Gastrocnemius medialis (tissue), 4 donors: ENCODE data around the gene MANSC4. TPM values are rescaled to one million over a fixed set of nuclear protein-coding genes. Genes with fewer than 3 reads are reported as not detected.

ENCODE experiments used
- ATAC-seq, 2 donors: fragments of 150-250 bp; one replicate each; pipeline ENCODE4 v1.9.1; 2016
- DNase-seq, 2 donors: peaks; one replicate each; pipeline ENCODE4 v3.0.0-alpha.2; 2019
- H3K27ac ChIP-seq, 4 donors: fragments of 200-600 bp; sonication (generic); 1 replicate in 1 of 4; 2 replicates in 3 of 4; pipeline ENCODE4 v1.5.1; 2016 to 2018; ENCODE audit warnings: mild to moderate bottlenecking in 2 of 4, moderate library complexity in 1 of 4
- H3K27me3 ChIP-seq, 3 donors: fragments of 200-600 bp; sonication (generic) in 2 of 3; 1 replicate in 1 of 3; 2 replicates in 2 of 3; pipeline versions ENCODE4 v1.5.1 to v1.6.0; 2016 to 2019; ENCODE audit warnings: mild to moderate bottlenecking in 1 of 3, moderate library complexity in 1 of 3
- H3K36me3 ChIP-seq, 2 donors: fragments of 200-600 bp; sonication (generic) in 1 of 2; one replicate each; pipeline ENCODE4 v1.5.1; 2017 to 2018
- H3K4me1 ChIP-seq, 2 donors: fragments of 200-600 bp; sonication (generic) in 1 of 2; one replicate each; pipeline ENCODE4 v1.5.1; 2016 to 2017; ENCODE audit warnings: mild to moderate bottlenecking in 2 of 2
- H3K4me3 ChIP-seq, 4 donors: fragments of 200-600 bp; sonication (generic) in 3 of 4; 1 replicate in 1 of 4; 2 replicates in 3 of 4; pipeline ENCODE4 v1.5.1; 2016 to 2019; ENCODE audit warnings: mild to moderate bottlenecking in 2 of 4
- H3K9me3 ChIP-seq, 3 donors: fragments of 200-600 bp; sonication (generic) in 2 of 3; 1 replicate in 1 of 3; 2 replicates in 2 of 3; pipeline ENCODE4 v1.5.1; 2016 to 2019
- POLR2A ChIP-seq, 2 donors: fragments of 450-650 bp; IDR thresholded peaks; one replicate each; pipeline ENCODE4 v1.6.1; 2017; ENCODE audit warnings: antibody characterized with exemption in 2 of 2, mild to moderate bottlenecking in 2 of 2, moderate library complexity in 2 of 2
- in situ Hi-C, 4 donors: fragments of 200-750 bp; cut with MboI; loops; one replicate each; pipeline versions ENCODE4 v1.15.0 to v1.8.0; 2017; ENCODE audit warnings: low sequenced_read_pairs in 4 of 4
- intact Hi-C: fragments of 100-400 bp; cut with DNase I; formaldehyde crosslinking; loops from one replicate; pipeline ENCODE4 v1.15.1; 2023; ENCODE audit warnings: low total_unique reads
- total RNA-seq, 4 donors: library from RNA; depleted of rRNA; stranded (reverse); fragments of >200 nt; gene quantifications; one replicate each; pipeline versions ENCODE4 v1.1.0 to v1.2.3, GENCODE V29; 2016
- TF ChIP-seq, protein P1 (sequence below), 5 experiments: fragments of 450-650 bp in 3 of 5; fragments of 200-600 bp in 2 of 5; sonication (generic) in 2 of 5; IDR thresholded peaks in 4 of 5; conservative IDR thresholded peaks in 1 of 5; 1 replicate in 4 of 5; 2 replicates in 1 of 5; pipeline ENCODE4 v1.5.1; 2016 to 2019; ENCODE audit warnings: antibody characterized with exemption in 5 of 5, mild to moderate bottlenecking in 3 of 5, moderate library complexity in 3 of 5

Gene MANSC4
- total RNA-seq, 4 donors from 2014 or later, result not detected

DNA sequence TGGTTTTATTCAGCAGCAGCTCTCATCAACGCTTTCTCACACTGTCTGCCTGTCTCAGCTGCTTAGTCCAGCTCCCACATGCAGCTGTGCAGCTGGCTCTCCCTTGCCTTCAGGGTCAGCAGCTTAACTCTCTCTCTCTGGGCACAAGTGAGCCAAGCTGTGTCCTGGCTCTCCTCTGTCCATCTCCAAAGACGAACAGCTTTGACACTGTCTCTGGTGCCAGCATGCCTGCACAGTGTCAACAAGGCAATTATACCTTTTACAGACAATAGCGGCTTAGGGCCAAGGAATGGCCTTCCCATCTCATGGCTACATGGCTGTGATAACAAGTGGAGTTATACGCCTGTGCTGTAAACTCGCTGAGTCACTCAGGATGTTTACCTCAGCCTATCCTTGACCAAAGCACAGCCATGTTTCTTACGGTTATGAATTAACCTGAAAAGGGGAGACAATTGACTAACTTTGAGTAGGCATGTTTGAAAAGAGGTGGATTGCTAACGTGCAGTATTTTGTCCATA, 38.4 kb upstream of the MANSC4 start:
- Histone ChIP-seq H3K27me3 (no peaks in the 10 kb centered on the region), H3K4me3 (no peak overlapping the region), H3K4me1 (no peaks in the 10 kb centered on the region), H3K9me3 (no peaks in the 10 kb centered on the region), H3K27ac (no peak overlapping the region), H3K36me3 (no peaks in the 10 kb centered on the region)
- ATAC-seq, result peak in 1 of 2 donors; percentile 17
- TF ChIP-seq POLR2A (IDR thresholded peaks at IDR 0.05), result no peak
- TF ChIP-seq, protein P1, sequence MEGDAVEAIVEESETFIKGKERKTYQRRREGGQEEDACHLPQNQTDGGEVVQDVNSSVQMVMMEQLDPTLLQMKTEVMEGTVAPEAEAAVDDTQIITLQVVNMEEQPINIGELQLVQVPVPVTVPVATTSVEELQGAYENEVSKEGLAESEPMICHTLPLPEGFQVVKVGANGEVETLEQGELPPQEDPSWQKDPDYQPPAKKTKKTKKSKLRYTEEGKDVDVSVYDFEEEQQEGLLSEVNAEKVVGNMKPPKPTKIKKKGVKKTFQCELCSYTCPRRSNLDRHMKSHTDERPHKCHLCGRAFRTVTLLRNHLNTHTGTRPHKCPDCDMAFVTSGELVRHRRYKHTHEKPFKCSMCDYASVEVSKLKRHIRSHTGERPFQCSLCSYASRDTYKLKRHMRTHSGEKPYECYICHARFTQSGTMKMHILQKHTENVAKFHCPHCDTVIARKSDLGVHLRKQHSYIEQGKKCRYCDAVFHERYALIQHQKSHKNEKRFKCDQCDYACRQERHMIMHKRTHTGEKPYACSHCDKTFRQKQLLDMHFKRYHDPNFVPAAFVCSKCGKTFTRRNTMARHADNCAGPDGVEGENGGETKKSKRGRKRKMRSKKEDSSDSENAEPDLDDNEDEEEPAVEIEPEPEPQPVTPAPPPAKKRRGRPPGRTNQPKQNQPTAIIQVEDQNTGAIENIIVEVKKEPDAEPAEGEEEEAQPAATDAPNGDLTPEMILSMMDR (IDR thresholded peaks at IDR 0.05 in 4 of 5, conservative IDR thresholded peaks at IDR 0.05 in 1 of 5), result no peak
- in situ Hi-C loops (no loop called here), intact Hi-C loops (no loop called here)
- no peak for DNase-seq

DNA sequence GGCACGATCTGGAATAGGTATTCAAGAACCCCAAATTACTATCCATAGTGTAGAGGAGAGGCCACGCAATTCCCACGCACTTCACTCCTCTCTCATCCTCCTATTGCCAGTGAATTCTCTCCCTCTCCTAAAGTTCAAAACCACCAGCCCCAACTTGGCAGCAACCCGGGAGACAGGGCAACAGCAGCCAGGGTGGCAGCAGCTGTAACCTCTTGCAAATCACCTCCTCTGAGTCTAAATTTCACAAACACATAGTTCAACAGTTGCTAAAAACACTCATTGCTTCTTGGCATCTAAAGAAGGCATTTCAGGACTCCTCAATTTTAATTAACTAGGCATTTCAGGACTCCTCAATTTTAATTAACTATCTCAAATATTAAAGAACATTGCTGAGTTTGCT, 37.7 kb upstream of the MANSC4 start:
- TF ChIP-seq, protein P1 (IDR thresholded peaks at IDR 0.05 in 4 of 5, conservative IDR thresholded peaks at IDR 0.05 in 1 of 5), result no peak
- H3K27me3 ChIP-seq, result no peaks in the 10 kb centered on the region
- intact Hi-C loops (no loop called here), in situ Hi-C loops (no loop called here)
- no peaks in the 10 kb centered on the region for H3K36me3 ChIP-seq
- H3K27ac ChIP-seq, result no peak overlapping the region
- H3K4me1 ChIP-seq, result no peaks in the 10 kb centered on the region
- H3K9me3 ChIP-seq, result no peaks in the 10 kb centered on the region
- no peak overlapping the region for H3K4me3 ChIP-seq
- ATAC-seq, result no peak
- DNase-seq, result no peak

DNA sequence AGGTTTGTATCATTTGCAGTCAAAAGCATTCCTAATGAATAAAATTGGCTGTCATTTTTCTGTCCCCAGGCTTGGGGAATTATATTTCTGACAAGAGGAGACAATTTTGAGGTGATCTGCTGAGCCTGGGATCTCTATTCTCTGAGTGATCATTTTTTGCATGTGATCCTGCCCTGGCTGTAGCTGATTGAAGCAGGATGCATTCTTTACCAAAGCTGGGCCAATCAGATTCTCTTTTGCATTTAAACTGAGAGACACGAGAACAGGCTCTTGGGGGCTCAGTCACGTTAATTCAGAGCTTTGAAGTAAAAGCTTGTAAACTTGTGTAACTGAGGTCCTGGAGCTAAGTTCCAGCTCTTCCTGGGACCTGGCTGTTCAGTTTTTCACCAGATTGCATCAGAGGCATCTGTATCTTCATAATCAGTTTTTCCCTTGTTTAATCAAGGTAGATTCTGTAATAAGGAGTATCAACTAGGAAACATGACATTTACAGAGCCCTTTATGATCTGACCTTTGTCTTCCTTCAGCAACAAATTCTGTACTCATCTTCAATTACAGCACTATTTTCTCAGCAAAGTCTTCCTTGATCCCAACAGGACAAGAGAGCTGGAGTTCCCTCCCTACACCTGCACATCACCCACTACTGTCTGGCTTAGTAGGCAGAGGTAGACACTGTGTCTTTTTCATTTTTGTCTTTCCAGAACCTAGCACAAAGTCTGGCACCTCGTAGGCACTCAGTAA, 35.0 kb upstream of the MANSC4 start:
- no peaks in the 10 kb centered on the region for H3K4me1 ChIP-seq
- TF ChIP-seq POLR2A (IDR thresholded peaks at IDR 0.05), result no peak
- TF ChIP-seq, protein P1 (IDR thresholded peaks at IDR 0.05 in 4 of 5, conservative IDR thresholded peaks at IDR 0.05 in 1 of 5), result no peak
- H3K36me3 ChIP-seq, result no peaks in the 10 kb centered on the region
- in situ Hi-C loops (no loop called here), intact Hi-C loops (no loop called here)
- no peaks in the 10 kb centered on the region for H3K9me3 ChIP-seq
- no peak overlapping the region for H3K4me3 ChIP-seq
- ATAC-seq (no peak), DNase-seq (no peak)
- no peaks in the 10 kb centered on the region for H3K27me3 ChIP-seq
- H3K27ac ChIP-seq, result no peak overlapping the region

DNA sequence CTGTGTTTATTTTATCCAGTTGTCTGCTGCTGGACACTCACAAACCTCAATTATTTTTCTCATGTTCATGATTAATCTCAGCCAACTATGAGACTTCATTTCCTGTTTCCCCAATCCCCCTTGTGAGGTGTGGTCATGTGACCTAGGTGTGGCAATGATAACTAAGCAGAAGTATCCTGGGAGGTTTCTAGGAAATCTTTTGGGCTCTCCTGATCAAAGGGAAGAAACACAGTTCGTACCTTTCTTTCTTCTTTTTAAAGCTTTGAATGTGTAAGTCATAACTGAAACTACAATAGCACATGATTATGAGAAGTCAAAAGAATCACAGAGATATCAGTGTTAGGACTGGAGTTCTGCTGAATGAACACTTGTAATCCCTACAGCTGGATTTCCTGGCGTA, 34.4 kb upstream of the MANSC4 start:
- Histone ChIP-seq H3K27ac (no peak overlapping the region), H3K9me3 (no peaks in the 10 kb centered on the region), H3K4me1 (no peaks in the 10 kb centered on the region), H3K4me3 (no peak overlapping the region), H3K27me3 (no peaks in the 10 kb centered on the region), H3K36me3 (no peaks in the 10 kb centered on the region)
- in situ Hi-C loops (no loop called here), intact Hi-C loops (no loop called here)
- ATAC-seq, result no peak
- DNase-seq, result no peak
- TF ChIP-seq, protein P1 (IDR thresholded peaks at IDR 0.05 in 4 of 5, conservative IDR thresholded peaks at IDR 0.05 in 1 of 5), result no peak
- no peak for TF ChIP-seq POLR2A (IDR thresholded peaks at IDR 0.05)
